Liver (tissue), 3 donors: Measurements from ENCODE around the gene OLFML2A.

Source experiments
- CTCF ChIP-seq: fragments of 150-350 bp; IDR thresholded peaks from 2 replicates; pipeline ENCODE4 v1.5.1; 2017; ENCODE audit warnings: improper control_type of control experiment, low read depth, low read length; ENCODE audit not compliant: missing input control
- EGR1 ChIP-seq, 2 donors: IDR thresholded peaks; 2 replicates each; pipeline ENCODE4 v1.6.1; 2016 to 2018; ENCODE audit warnings: antibody characterized with exemption in 2 of 2, low read depth in 2 of 2
- GABPA ChIP-seq, 2 donors: IDR thresholded peaks in 1 of 2; conservative IDR thresholded peaks in 1 of 2; 2 replicates each; pipeline ENCODE4 v1.6.1; 2016; ENCODE audit warnings: antibody characterized with exemption in 2 of 2, mild to moderate bottlenecking in 1 of 2, moderate library complexity in 1 of 2
- JUND ChIP-seq, 2 donors: IDR thresholded peaks; 2 replicates each; pipeline ENCODE4 v1.6.1; 2016; ENCODE audit warnings: antibody characterized with exemption in 2 of 2
- MAX ChIP-seq: IDR thresholded peaks from 2 replicates; pipeline ENCODE4 v1.6.1; 2016; ENCODE audit warnings: antibody characterized with exemption
- NR2F2 ChIP-seq: IDR thresholded peaks from 2 replicates; pipeline ENCODE4 v1.6.1; 2016; ENCODE audit warnings: antibody characterized with exemption
- RAD21 ChIP-seq, 2 donors: IDR thresholded peaks; 2 replicates each; pipeline ENCODE4 v1.6.1; 2016; ENCODE audit warnings: antibody characterized with exemption in 2 of 2, mild to moderate bottlenecking in 2 of 2
- SP1 ChIP-seq: IDR thresholded peaks from 2 replicates; pipeline ENCODE4 v1.6.1; 2018; ENCODE audit warnings: antibody characterized with exemption, mild to moderate bottlenecking
- TAF1 ChIP-seq: conservative IDR thresholded peaks from 2 replicates; pipeline ENCODE4 v1.6.1; 2016; ENCODE audit warnings: antibody characterized with exemption, mild to moderate bottlenecking
- TF ChIP-seq, protein P1 (sequence below): IDR thresholded peaks from 2 replicates; pipeline ENCODE4 v1.6.1; 2016; ENCODE audit warnings: antibody characterized with exemption
- TF ChIP-seq, protein P2 (sequence below): IDR thresholded peaks from 2 replicates; pipeline ENCODE4 v1.6.1; 2016; ENCODE audit warnings: antibody characterized with exemption
- TF ChIP-seq, protein P3 (sequence below): IDR thresholded peaks from 2 replicates; pipeline ENCODE4 v1.6.1; 2016; ENCODE audit warnings: antibody characterized with exemption, mild to moderate bottlenecking
- donor health status: healthy.
- donor health status: healthy.

DNA sequence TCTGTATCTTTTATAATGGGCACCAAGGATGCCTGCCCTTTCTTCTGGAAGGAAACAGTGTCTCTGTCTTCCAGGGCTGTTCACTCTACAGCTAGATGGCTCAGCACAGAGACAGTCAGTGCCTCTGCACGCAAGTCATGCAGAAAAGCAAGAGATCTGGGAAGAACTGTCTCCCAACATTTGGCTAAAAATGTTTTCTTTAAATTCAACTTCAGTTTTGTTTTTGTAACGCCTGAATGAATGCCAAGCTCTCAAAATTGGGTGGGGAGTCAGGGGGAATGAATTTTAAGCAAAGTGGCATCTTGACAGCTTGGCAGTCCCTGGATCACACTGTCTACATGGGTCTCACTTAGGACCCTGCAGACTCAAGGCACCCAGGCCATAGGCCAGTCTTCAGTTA, 12.6 kb downstream of the OLFML2A start:
- TF ChIP-seq CTCF (no peak), GABPA (IDR thresholded peaks at IDR 0.05 in 1 of 2, conservative IDR thresholded peaks at IDR 0.05 in 1 of 2) (no peak), MAX (no peak), EGR1 (IDR thresholded peaks at IDR 0.05; ENCODE audit: low read depth in 2 of 2) (no peak), SP1 (no peak), NR2F2 (no peak), RAD21 (IDR thresholded peaks at IDR 0.05) (no peak), TAF1 (no peak), JUND (IDR thresholded peaks at IDR 0.05) (no peak)
- TF ChIP-seq, protein P1, sequence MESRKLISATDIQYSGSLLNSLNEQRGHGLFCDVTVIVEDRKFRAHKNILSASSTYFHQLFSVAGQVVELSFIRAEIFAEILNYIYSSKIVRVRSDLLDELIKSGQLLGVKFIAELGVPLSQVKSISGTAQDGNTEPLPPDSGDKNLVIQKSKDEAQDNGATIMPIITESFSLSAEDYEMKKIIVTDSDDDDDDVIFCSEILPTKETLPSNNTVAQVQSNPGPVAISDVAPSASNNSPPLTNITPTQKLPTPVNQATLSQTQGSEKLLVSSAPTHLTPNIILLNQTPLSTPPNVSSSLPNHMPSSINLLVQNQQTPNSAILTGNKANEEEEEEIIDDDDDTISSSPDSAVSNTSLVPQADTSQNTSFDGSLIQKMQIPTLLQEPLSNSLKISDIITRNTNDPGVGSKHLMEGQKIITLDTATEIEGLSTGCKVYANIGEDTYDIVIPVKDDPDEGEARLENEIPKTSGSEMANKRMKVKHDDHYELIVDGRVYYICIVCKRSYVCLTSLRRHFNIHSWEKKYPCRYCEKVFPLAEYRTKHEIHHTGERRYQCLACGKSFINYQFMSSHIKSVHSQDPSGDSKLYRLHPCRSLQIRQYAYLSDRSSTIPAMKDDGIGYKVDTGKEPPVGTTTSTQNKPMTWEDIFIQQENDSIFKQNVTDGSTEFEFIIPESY = no peak
- TF ChIP-seq, protein P2, sequence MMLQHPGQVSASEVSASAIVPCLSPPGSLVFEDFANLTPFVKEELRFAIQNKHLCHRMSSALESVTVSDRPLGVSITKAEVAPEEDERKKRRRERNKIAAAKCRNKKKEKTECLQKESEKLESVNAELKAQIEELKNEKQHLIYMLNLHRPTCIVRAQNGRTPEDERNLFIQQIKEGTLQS = no peak
- TF ChIP-seq, protein P3, sequence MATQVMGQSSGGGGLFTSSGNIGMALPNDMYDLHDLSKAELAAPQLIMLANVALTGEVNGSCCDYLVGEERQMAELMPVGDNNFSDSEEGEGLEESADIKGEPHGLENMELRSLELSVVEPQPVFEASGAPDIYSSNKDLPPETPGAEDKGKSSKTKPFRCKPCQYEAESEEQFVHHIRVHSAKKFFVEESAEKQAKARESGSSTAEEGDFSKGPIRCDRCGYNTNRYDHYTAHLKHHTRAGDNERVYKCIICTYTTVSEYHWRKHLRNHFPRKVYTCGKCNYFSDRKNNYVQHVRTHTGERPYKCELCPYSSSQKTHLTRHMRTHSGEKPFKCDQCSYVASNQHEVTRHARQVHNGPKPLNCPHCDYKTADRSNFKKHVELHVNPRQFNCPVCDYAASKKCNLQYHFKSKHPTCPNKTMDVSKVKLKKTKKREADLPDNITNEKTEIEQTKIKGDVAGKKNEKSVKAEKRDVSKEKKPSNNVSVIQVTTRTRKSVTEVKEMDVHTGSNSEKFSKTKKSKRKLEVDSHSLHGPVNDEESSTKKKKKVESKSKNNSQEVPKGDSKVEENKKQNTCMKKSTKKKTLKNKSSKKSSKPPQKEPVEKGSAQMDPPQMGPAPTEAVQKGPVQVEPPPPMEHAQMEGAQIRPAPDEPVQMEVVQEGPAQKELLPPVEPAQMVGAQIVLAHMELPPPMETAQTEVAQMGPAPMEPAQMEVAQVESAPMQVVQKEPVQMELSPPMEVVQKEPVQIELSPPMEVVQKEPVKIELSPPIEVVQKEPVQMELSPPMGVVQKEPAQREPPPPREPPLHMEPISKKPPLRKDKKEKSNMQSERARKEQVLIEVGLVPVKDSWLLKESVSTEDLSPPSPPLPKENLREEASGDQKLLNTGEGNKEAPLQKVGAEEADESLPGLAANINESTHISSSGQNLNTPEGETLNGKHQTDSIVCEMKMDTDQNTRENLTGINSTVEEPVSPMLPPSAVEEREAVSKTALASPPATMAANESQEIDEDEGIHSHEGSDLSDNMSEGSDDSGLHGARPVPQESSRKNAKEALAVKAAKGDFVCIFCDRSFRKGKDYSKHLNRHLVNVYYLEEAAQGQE = no peak
